GM21390 (cell line): Measurements from ENCODE around the gene SFTPB.
"Not testable (repeated sequence)": the region's sequence is repeated elsewhere in the genome, so short reads cannot be mapped to it uniquely, and the experiment has no call there.

Experiments used
- ATAC-seq: cut with Tn5 transposase; IDR thresholded peaks from one replicate; pipeline ENCODE4 v1.9.1; 2021; ENCODE audit not compliant: unreplicated experiment

The SFTPB gene

GRCh38 chr2:85678794-85679672, 11.0 kb upstream of the SFTPB start:
- no peak for ATAC-seq

GRCh38 chr2:85678377-85678776, 10.4 kb upstream of the SFTPB start:
- ATAC-seq, result no peak

GRCh38 chr2:85675866-85676548, 8.0 kb upstream of the SFTPB start:
- no peak for ATAC-seq

- ATAC-seq, result no peak
Observed at GRCh38 chr2:85675427-85675826, 7.4 kb upstream of the SFTPB start.

GRCh38 chr2:85674417-85674816, 6.4 kb upstream of the SFTPB start:
- no peak for ATAC-seq

GRCh38 chr2:85673716-85674375, 5.8 kb upstream of the SFTPB start:
- ATAC-seq, result no peak

GRCh38 chr2:85672456-85672855, 4.5 kb upstream of the SFTPB start:
- no peak for ATAC-seq

GRCh38 chr2:85670416-85670815, 2.4 kb upstream of the SFTPB start:
- ATAC-seq, result not testable (repeated sequence)

GRCh38 chr2:85669549-85669948, 1.6 kb upstream of the SFTPB start:
- ATAC-seq, result peak; percentile 75

GRCh38 chr2:85668857-85669142, 801 bp upstream of the SFTPB start:
- no peak for ATAC-seq

- no peak for ATAC-seq
Observed at GRCh38 chr2:85667561-85668008, 414 bp downstream of the SFTPB start.

GRCh38 chr2:85666435-85667316, 1.3 kb downstream of the SFTPB start:
- no peak for ATAC-seq

GRCh38 chr2:85666016-85666415, 2.0 kb downstream of the SFTPB start:
- no peak for ATAC-seq

GRCh38 chr2:85665264-85665937, 2.6 kb downstream of the SFTPB start:
- no peak for ATAC-seq

- no peak for ATAC-seq
Observed at GRCh38 chr2:85663594-85664565, 4.1 kb downstream of the SFTPB start.

GRCh38 chr2:85662899-85663593, 5.0 kb downstream of the SFTPB start:
- ATAC-seq, result no peak

- ATAC-seq, result no peak
Observed at GRCh38 chr2:85661139-85661858, 6.7 kb downstream of the SFTPB start.

GRCh38 chr2:85660725-85661124, 7.3 kb downstream of the SFTPB start:
- ATAC-seq, result no peak
